IPS-NIHi11 (cell line): ENCODE measurements around the gene RNF123.
A peak's percentile ranks its signal among the peaks of the same experiment; 100 is the strongest.

Experiments
- DNase-seq: peaks from one replicate; pipeline ENCODE4 v3.0.0; 2012; ENCODE audit warnings: mixed read lengths, low spot score

Gene RNF123

GRCh38 chr3:49703443-49703927 is 14.1 kb downstream of the RNF123 start:
- peak; percentile 94 for DNase-seq

- DNase-seq = no peak
Measured at GRCh38 chr3:49703956-49704355, 14.6 kb downstream of the RNF123 start.

- no peak for DNase-seq
Measured at GRCh38 chr3:49704629-49705028, 15.3 kb downstream of the RNF123 start.

- no peak for DNase-seq
Measured at GRCh38 chr3:49705390-49705960, 16.1 kb downstream of the RNF123 start.

GRCh38 chr3:49706456-49707112 is 17.2 kb downstream of the RNF123 start:
- DNase-seq = no peak

GRCh38 chr3:49707113-49707480 is 17.7 kb downstream of the RNF123 start:
- no peak for DNase-seq

- DNase-seq = no peak
Measured at GRCh38 chr3:49709852-49710251, 20.5 kb downstream of the RNF123 start.

GRCh38 chr3:49711489-49711888 is 22.1 kb downstream of the RNF123 start:
- no peak for DNase-seq

- DNase-seq = no peak
Measured at GRCh38 chr3:49712166-49712565, 22.8 kb downstream of the RNF123 start.

GRCh38 chr3:49712631-49713317 is 23.4 kb downstream of the RNF123 start:
- DNase-seq = no peak

- DNase-seq = no peak
Measured at GRCh38 chr3:49713336-49714105, 24.2 kb downstream of the RNF123 start.

GRCh38 chr3:49714728-49715550 is 25.6 kb downstream of the RNF123 start:
- DNase-seq = no peak

GRCh38 chr3:49715611-49716121 is 26.3 kb downstream of the RNF123 start:
- no peak for DNase-seq

GRCh38 chr3:49716169-49716568 is 26.8 kb downstream of the RNF123 start:
- DNase-seq = no peak

GRCh38 chr3:49716691-49717210 is 27.4 kb downstream of the RNF123 start:
- DNase-seq = no peak

- DNase-seq = no peak
Measured at GRCh38 chr3:49717211-49717958, 28.0 kb downstream of the RNF123 start.

GRCh38 chr3:49717959-49718857 is 28.9 kb downstream of the RNF123 start:
- DNase-seq = no peak

- no peak for DNase-seq
Measured at GRCh38 chr3:49718858-49719213, 29.5 kb downstream of the RNF123 start.

- peak; percentile 97 for DNase-seq
Measured at GRCh38 chr3:49719214-49719884, 30.0 kb downstream of the RNF123 start, which contains the start of gene AMIGO3. AMIGO3 (minus strand) TSS chr3:49719684; CDS start chr3:49719465, 219 bp downstream.
